Mucosa of descending colon (tissue), 3 donors: Measurements from ENCODE around the gene CPN1. TPM values are rescaled to one million over a fixed set of nuclear protein-coding genes. Genes with fewer than 3 reads are reported as not detected.

Source experiments
- ATAC-seq: fragments of 200-7000 bp; cut with Tn5 transposase; one replicate; pipeline ENCODE4 v1.9.1; 2020; ENCODE audit warnings: mild to moderate bottlenecking, moderate library complexity
- DNase-seq, 3 donors: peaks; one replicate each; pipeline ENCODE4 v3.0.0-alpha.2; 2020
- H3K36me3 ChIP-seq: fragments of 200-600 bp; one replicate; pipeline ENCODE4 v1.8.0; 2021; ENCODE audit warnings: low read depth, mild to moderate bottlenecking
- H3K4me1 ChIP-seq: fragments of 200-600 bp; one replicate; pipeline ENCODE4 v1.8.0; 2021; ENCODE audit warnings: low read depth, mild to moderate bottlenecking
- H3K4me3 ChIP-seq: fragments of 200-600 bp; one replicate; pipeline ENCODE4 v1.8.0; 2021; ENCODE audit warnings: mild to moderate bottlenecking
- H3K9me3 ChIP-seq: fragments of 200-600 bp; one replicate; pipeline ENCODE4 v1.8.0; 2021; ENCODE audit warnings: mild to moderate bottlenecking
- intact Hi-C, 2 donors: fragments of 100-400 bp; cut with DNase I in 1 of 2; cut with micrococcal nuclease in 1 of 2; formaldehyde crosslinking; loops; one replicate each; pipeline versions ENCODE4 v1.11.0 to v1.11.1; 2022; cut with DNase I, micrococcal nuclease
- total RNA-seq, 3 donors: library from RNA; stranded (reverse); fragmentation: NEBNext Ultra II Directional in 2 of 3; extraction: Animal tissue kit (Norgen Biotek cat#: 25700) in 2 of 3; gene quantifications; one replicate each; pipeline versions ENCODE4 v1.2.1 to v1.2.4, GENCODE V29; 2021 to 2023
- TF ChIP-seq, protein P1 (sequence below): fragments of 200-600 bp; IDR thresholded peaks from one replicate; pipeline ENCODE4 v1.8.0; 2022; ENCODE audit warnings: antibody characterized with exemption, mild to moderate bottlenecking
- donor health status: DM: no; HTN: no; CAD: no; lungs with moderate emphysema.
- donor health status: DM: no; HTN: no; CAD: no.
- donor health status: DM: no; HTN: yes; CAD: no.

Gene CPN1
- total RNA-seq, 3 donors from 2014 or later: 0.14 TPM; not detected in 2

DNA sequence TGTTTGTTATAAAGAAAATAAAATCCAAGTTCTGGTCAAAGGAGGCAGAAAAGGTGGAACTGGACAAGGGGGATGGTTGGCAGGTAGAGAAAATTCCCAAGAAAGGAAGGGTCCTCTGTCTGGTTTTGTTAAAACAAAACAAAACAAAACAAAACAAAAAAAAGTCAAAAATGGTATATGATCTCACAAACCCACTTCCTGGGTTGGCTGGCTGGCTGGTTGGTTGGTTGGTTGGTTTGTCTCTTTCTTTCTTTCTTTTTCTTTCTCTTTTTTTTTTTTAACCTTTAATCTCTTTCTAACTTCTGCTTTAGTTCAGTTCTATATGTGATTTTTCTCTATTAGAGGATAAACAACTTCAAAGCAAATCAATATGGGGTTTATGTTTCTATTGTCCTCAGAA lies 41.1 kb upstream of the CPN1 start:
- intact Hi-C loops: no loop called here
- no peaks in the 10 kb centered on the region for H3K4me1 ChIP-seq

DNA sequence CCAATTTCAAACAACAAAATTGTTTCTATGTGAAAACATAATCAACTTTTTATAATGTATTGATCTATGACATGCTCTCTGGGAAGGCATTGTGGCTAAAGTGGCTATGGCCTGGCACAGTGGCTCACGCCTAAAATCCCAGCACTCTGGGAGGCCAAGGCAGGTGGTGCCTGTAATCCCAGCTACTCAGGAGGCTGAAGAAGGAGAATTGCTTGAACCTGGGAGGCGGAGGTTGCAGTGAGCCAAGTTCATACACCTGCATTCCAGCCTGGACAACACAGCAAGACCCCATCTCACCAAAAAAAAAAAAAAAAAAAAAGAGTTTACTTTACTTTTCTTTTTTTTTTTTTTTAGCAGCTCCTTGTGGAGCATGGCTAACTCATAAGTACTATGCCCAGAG lies 38.9 kb upstream of the CPN1 start:
- H3K36me3 ChIP-seq: no peaks in the 10 kb centered on the region
- intact Hi-C loops: no loop called here
- no peak overlapping the region for H3K4me3 ChIP-seq
- H3K9me3 ChIP-seq: no peaks in the 10 kb centered on the region
- TF ChIP-seq, protein P1, sequence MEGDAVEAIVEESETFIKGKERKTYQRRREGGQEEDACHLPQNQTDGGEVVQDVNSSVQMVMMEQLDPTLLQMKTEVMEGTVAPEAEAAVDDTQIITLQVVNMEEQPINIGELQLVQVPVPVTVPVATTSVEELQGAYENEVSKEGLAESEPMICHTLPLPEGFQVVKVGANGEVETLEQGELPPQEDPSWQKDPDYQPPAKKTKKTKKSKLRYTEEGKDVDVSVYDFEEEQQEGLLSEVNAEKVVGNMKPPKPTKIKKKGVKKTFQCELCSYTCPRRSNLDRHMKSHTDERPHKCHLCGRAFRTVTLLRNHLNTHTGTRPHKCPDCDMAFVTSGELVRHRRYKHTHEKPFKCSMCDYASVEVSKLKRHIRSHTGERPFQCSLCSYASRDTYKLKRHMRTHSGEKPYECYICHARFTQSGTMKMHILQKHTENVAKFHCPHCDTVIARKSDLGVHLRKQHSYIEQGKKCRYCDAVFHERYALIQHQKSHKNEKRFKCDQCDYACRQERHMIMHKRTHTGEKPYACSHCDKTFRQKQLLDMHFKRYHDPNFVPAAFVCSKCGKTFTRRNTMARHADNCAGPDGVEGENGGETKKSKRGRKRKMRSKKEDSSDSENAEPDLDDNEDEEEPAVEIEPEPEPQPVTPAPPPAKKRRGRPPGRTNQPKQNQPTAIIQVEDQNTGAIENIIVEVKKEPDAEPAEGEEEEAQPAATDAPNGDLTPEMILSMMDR: no peak
- H3K4me1 ChIP-seq: no peaks in the 10 kb centered on the region
- no peak for ATAC-seq
- no peak for DNase-seq

More for the DNA sequence above, 41.1 kb upstream of the CPN1 start:
- ATAC-seq (no peak), DNase-seq (no peak)
- Histone ChIP-seq H3K9me3 (no peaks in the 10 kb centered on the region), H3K4me3 (no peak overlapping the region), H3K36me3 (no peaks in the 10 kb centered on the region)
- TF ChIP-seq, protein P1: no peak

DNA sequence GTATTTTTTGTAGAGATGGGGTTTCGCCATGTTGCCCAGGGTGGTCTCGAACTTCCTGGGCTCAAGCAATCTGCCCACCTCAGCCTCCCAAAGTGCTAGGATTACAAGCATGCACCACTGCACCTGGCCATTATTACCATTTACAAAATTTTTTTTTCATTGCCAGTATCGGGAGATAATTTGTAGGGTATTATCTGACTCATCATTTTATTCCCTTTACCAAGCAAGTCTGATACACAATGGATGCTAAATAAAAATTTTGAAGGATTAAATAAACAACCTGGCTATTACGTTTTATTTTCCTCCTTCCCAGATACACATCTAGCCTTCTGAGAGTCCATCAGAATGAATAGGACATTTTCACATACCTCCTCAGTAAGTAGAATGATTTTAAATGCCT lies 38.1 kb upstream of the CPN1 start:
- TF ChIP-seq, protein P1: no peak
- intact Hi-C loops: no loop called here
- ATAC-seq: no peak

DNA sequence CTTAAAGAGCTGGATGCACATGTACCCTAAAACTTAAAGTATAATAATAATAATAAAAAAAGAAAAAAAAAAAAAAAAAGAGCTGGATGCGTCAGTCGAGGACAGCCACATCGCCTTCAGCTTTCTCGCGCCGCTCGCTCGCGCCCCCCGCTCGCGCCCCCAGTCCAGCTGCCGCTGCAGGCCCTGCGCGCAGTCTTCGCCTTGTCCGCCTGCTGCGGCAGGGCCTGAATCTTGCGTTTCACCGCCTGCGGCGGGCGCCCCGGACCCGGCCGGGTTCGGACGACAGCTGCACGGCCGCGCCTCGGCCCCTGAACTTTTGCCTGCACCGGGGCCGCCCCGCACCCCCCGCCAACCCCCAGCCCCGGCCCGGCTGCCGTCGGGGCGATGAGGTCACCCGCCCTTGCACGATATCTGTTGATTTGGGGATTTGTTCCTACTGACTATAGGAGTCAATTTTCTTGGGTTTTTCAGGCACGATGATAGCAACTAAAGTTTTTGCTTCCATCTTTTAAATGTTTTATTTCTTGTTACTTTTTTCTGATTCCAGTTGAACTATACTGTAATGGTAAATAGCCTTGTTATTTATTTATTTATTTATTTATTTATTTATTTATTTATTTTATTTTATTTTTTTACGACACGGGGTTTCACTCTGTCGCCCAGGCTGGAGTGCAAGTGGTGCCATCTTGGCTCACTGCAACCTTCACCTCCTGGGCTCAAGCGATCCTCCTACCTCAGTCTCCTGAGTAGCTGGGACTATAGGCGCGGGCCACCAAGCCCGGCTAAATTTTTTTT lies 33.5 kb upstream of the CPN1 start:
- intact Hi-C loops: no loop called here
- no peaks in the 10 kb centered on the region for H3K4me1 ChIP-seq
- ATAC-seq (no peak), DNase-seq (no peak)
- no peaks in the 10 kb centered on the region for H3K36me3 ChIP-seq
- TF ChIP-seq, protein P1: no peak
- no peak overlapping the region for H3K4me3 ChIP-seq
- H3K9me3 ChIP-seq: no peaks in the 10 kb centered on the region

More for the DNA sequence above, 38.1 kb upstream of the CPN1 start:
- Histone ChIP-seq H3K4me3 (no peak overlapping the region), H3K4me1 (no peaks in the 10 kb centered on the region), H3K36me3 (no peaks in the 10 kb centered on the region), H3K9me3 (no peaks in the 10 kb centered on the region)
- no peak for DNase-seq

DNA sequence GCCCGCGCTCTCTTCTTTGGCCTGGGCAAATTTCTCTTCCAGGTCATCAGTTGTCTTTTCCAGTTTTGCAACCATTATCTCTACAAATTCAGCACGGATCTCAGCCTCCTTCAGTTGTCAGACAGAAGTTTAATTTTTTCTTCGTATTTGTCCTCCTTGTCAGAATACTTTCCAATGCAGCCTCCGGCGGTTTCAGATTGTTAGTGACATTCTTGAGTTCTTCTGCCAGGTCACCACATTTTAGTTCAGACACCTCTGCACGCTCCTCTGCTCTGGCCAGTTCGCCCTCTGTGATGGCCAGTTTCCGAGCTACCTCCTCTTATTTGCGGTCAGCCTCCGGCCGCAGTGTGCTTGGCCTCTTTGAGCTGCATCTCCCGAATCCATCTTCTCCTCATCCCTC lies 32.8 kb upstream of the CPN1 start:
- H3K4me1 ChIP-seq: no peaks in the 10 kb centered on the region
- no peak overlapping the region for H3K4me3 ChIP-seq
- no peaks in the 10 kb centered on the region for H3K36me3 ChIP-seq
- H3K9me3 ChIP-seq: no peaks in the 10 kb centered on the region
- intact Hi-C loops: no loop called here
- DNase-seq (no peak), ATAC-seq (no peak)
- TF ChIP-seq, protein P1: no peak
